NCI-H446 treated with DMSO at 0.1 percent for 48 hours (cell line): ENCODE results near the gene KCTD17.

ENCODE experiments used
- DNase-seq: peaks from one replicate; lab custom pipeline; 2025; lab: John Stamatoyannopoulos, UW

KCTD17 gene

GRCh38 chr22:37043828-37044538, 7.6 kb upstream of the KCTD17 start:
- no peak for DNase-seq

GRCh38 chr22:37044634-37045625, 6.6 kb upstream of the KCTD17 start:
- DNase-seq: no peak

- no peak for DNase-seq
These were observed 5.6 kb upstream of the KCTD17 start for GRCh38 chr22:37045958-37046357.

DNA sequence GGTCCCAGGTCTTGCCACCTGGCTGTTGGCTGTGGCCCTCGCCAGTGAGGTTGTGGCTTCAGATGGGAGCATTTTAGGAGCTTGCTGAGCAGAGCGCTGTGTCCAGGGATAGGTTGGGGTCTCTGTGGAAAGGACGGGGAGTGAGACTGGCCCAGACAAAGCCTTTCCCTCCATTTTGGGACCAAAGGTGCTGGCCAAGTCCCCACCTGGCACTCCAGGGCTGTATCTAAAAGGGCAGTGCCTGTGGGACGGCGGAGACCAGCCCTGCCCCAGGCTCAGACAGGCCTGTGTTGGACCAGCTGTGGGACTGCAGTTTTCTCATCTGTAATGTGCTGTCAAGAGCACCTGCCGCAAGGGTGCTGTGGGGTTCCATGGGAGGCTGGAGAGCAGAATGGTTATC, 5.0 kb upstream of the KCTD17 start:
- DNase-seq: no peak

DNA sequence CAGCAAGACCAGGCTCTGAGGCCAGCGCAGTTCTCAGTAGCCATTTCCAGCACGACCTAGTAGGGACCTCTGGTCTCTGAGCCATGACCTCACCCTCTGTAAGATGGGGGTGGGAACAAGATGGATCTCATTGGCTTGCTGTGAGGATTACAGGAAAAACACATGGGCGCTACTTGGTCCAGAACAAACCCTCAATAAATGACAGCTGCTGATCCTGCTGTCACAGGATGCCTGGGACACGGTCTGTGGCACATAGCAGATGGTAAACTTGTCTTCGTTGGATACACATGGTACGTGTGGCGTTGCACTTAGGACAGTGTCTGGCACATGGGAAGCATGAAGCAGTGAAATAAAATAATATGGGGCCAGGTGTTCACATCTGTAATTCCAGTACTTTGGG, 4.5 kb upstream of the KCTD17 start:
- no peak for DNase-seq

DNA sequence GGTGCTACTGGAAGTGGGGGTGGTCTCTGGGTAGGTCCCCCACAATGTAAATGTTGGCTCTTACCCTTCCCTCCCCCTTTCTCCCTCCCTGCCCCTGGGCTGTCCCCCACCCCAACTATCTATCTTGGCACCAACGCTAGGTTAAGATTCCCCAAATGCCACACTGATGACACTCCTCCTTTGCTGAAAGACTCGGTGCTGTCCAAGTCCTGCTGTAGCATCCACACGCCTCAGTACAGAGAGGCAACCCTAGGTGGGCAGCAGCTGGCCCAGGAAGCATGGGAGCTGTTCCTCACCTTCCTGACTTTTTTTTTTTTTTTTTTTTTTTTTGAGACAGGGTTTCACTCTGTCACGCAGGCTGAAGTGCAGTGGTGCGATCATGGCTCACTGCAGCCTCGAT, 3.4 kb upstream of the KCTD17 start:
- no peak for DNase-seq

- DNase-seq: no peak
These were observed 2.3 kb upstream of the KCTD17 start for GRCh38 chr22:37049224-37049623.

- no peak for DNase-seq
These were observed 629 bp upstream of the KCTD17 start for GRCh38 chr22:37050913-37051312.

- no peak for DNase-seq
These were observed 1.1 kb downstream of the KCTD17 start for GRCh38 chr22:37052386-37053309.

GRCh38 chr22:37053310-37054055, 1.9 kb downstream of the KCTD17 start:
- no peak for DNase-seq

DNA sequence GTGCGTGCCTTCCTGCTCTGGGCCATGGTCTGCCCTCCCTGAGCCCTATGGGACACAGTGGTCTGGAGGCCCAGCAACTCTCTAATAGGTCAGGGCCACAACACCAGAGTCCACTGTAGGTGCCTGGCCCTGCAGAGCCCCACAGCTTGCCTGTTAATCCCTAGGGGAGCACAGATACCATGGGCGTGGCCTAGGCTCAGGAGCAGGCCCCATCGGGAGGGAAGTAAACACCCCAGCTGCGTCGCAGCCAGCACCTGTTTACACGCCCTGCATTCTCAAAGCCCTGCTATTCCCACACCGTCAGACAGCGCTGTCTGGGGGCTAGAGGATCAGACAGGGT, 2.5 kb downstream of the KCTD17 start:
- no peak for DNase-seq

GRCh38 chr22:37054600-37055365, 3.2 kb downstream of the KCTD17 start:
- DNase-seq: no peak

GRCh38 chr22:37056246-37056645, 4.7 kb downstream of the KCTD17 start:
- DNase-seq: no peak

GRCh38 chr22:37057226-37057625, 5.7 kb downstream of the KCTD17 start:
- no peak for DNase-seq

- DNase-seq: no peak
These were observed 6.4 kb downstream of the KCTD17 start for GRCh38 chr22:37057796-37058510.

GRCh38 chr22:37058917-37059701, 7.6 kb downstream of the KCTD17 start:
- DNase-seq: no peak

GRCh38 chr22:37059876-37060449, 8.4 kb downstream of the KCTD17 start:
- DNase-seq: no peak

- DNase-seq: no peak
These were observed 9.5 kb downstream of the KCTD17 start for GRCh38 chr22:37060801-37061610.
